ENCODE measurements around the gene PARVB.

GRCh38 chr22:44214764-44215163 lies 190.7 kb downstream of the PARVB start:
- TF ChIP-seq POLR2A (IDR thresholded peaks at IDR 0.05) (no peak), CTCF (IDR thresholded peaks at IDR 0.05) (no peak)
